NOMO-1 treated with DMSO at 0.1 percent for 48 hours (cell line): ENCODE results near the gene CHTF18.

Source experiments
- DNase-seq: peaks from one replicate; lab custom pipeline; 2025; ENCODE audit not compliant: unreplicated experiment; lab: John Stamatoyannopoulos, UW

CHTF18 gene

GRCh38 chr16:760065-760464, 28.4 kb upstream of the CHTF18 start:
- no peak for DNase-seq

- DNase-seq: peak; percentile 88
Observed at GRCh38 chr16:760545-761343, 27.7 kb upstream of the CHTF18 start, which contains the start of gene MSLN. MSLN (plus strand) TSS chr16:760734; CDS start chr16:762681, 1,947 bp downstream.

GRCh38 chr16:761625-762513, 26.6 kb upstream of the CHTF18 start:
- DNase-seq: no peak

DNA sequence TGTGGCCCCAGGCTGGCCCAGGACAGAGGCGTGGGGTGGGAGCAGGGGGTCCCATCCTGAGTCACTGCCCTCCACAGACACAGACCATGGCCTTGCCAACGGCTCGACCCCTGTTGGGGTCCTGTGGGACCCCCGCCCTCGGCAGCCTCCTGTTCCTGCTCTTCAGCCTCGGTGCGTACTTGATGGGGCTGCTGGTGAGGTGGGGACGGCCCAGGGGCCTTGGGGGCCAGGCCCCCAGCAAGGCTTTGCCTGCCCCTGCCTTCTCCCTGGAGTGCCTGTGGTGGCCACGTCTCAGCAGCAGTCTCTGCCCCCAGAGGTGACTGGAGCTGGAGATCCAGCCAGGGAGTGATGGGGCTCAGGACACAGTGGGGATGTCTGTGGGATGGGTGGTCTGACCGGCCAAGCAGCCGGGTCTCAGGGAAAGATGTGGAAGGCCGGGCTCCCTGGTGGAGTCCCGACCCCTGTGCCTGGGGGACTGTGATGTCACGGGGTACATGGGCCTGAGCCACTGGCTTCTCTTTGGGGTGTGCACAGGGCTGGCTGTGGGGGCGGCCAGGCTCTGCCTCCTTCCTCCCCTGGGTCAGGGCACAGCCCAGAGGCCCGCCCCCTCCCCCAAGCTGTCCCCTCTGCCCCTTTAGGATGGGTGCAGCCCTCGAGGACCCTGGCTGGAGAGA, 25.7 kb upstream of the CHTF18 start:
- no peak for DNase-seq

- DNase-seq: no peak
Observed at GRCh38 chr16:763369-764183, 24.8 kb upstream of the CHTF18 start.

DNA sequence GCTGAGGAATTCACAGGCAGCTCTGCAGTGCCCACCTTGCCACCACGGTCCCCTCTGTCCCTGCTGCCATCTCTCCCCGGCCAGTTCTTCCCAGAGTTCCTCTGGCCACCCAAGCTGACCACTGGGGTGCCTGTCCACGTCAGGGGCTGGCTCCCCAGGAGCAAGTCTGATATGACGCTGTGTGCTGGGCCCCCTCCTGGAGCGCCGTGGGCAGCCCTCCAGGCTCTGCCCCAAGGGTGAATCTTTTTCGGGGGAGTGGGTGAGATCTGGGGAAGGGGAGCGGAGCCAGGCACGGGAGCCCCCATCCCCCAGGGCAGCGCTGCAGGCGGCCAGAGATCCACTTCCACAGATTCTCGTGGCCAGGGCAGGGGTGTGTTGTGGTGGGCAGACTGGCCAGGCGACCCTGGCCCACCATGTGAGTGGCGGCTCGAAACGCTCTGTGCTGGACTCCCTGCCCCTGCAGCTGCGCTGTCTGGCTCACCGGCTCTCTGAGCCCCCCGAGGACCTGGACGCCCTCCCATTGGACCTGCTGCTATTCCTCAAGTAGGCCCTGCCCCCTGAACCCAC, 24.2 kb upstream of the CHTF18 start:
- DNase-seq: no peak

DNA sequence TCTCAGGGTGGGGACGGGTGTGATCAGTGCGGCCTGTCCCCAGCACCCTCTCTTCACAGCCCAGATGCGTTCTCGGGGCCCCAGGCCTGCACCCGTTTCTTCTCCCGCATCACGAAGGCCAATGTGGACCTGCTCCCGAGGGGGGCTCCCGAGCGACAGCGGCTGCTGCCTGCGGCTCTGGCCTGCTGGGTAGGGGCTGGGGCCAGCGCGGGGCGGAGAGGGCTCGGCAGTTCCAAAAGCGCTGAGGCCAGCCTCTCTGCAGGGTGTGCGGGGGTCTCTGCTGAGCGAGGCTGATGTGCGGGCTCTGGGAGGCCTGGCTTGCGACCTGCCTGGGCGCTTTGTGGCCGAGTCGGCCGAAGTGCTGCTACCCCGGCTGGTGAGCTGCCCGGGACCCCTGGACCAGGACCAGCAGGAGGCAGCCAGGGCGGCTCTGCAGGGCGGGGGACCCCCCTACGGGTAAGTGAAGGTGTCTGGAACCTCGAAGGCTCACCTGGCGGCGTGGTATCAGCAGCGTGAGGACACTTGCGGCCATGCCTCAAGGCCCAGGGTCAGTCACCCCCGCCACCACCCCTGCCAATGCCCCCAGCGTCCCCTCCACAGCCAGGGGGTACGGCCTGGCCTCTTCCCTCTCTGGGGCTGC, 23.5 kb upstream of the CHTF18 start:
- no peak for DNase-seq

DNA sequence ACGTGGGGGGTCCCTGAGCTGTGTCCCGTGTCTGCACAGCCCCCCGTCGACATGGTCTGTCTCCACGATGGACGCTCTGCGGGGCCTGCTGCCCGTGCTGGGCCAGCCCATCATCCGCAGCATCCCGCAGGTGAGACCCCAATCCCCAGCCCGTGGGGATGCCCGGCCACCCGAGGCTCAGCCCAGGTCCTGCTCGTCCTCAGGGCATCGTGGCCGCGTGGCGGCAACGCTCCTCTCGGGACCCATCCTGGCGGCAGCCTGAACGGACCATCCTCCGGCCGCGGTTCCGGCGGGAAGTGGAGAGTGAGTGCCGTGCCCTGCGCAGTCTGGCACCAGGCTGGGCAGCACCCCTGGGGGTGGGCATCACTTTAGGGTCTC, 22.9 kb upstream of the CHTF18 start:
- no peak for DNase-seq

DNA sequence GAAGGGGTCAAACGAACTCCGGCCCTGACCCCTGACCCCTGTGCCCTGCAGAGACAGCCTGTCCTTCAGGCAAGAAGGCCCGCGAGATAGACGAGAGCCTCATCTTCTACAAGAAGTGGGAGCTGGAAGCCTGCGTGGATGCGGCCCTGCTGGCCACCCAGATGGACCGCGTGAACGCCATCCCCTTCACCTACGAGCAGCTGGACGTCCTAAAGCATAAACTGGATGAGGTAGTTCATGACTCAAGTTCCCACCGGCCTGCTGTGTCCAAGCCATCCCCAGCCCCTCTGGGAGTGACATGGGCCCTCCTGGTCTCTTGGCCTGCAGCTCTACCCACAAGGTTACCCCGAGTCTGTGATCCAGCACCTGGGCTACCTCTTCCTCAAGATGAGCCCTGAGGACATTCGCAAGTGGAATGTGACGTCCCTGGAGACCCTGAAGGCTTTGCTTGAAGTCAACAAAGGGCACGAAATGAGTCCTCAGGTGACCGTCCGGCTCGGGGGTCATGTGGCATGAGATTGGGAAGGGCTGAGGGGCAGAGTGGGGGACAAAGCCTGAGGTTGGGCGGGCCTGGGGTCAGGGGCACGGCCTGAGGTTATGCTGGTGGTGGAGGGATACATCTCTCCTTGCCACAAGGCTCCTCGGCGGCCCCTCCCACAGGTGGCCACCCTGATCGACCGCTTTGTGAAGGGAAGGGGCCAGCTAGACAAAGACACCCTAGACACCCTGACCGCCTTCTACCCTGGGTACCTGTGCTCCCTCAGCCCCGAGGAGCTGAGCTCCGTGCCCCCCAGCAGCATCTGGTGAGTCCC, 22.2 kb upstream of the CHTF18 start:
- DNase-seq: no peak

DNA sequence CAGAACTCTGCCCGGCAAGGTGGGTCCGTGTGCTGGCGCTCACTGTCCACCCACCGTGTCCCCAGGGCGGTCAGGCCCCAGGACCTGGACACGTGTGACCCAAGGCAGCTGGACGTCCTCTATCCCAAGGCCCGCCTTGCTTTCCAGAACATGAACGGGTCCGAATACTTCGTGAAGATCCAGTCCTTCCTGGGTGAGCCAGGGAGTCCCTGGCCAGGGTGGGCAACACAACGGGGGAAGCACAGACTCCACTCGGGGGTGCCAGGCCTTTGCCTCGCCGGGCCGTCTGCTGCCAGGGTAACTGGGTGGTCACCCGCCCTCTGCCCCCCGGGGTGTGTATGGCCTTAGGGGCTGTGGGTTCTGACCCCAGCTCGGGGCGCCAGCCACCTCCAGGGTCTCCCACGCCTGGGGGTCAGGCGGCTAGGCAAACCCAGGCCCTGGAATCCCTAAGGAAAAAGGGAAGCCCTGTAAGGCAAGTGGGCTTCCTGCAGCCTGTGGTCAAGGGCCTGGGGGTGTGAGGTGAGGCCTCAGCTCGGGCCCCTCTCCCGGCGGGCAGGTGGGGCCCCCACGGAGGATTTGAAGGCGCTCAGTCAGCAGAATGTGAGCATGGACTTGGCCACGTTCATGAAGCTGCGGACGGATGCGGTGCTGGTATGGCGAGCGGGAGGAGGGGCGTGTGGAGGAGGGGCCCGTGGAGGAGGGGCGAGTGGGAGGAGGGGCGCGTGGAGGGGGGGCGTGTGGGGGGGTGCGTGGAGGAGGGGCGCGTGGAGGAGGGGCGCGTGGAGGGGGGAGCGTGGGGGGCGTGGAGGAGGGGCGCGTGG, 21.4 kb upstream of the CHTF18 start:
- DNase-seq: no peak

DNA sequence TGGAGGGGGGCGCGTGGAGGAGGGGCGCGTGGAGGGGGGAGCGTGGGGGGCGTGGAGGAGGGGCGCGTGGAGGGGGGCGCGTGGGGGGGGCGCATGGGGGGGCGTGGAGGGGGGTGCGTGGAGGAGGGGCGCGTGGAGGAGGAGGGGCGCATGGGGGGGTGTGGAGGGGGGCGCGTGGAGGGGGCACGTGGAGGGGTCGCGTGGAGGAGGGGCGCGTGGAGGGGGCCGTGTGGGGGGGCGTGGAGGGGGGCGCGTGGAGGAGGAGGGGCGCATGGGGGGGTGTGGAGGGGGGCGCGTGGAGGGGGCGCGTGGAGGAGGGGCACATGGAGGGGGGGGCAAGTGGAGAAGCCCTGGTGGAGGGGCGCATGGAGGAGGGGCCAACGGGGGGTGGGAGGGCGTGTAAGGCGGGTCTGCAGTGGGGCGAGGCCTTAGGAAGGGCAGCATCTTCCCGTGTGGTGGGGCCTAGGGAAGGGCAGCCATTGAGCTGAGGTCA, 20.6 kb upstream of the CHTF18 start:
- DNase-seq: no peak

DNA sequence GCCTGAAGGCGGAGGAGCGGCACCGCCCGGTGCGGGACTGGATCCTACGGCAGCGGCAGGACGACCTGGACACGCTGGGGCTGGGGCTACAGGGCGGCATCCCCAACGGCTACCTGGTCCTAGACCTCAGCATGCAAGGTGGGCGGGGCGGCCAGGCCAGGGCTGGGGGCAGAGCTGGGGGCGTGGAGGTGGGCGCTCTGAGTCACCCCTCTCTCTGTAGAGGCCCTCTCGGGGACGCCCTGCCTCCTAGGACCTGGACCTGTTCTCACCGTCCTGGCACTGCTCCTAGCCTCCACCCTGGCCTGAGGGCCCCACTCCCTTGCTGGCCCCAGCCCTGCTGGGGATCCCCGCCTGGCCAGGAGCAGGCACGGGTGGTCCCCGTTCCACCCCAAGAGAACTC, 20.0 kb upstream of the CHTF18 start:
- DNase-seq: no peak

- no peak for DNase-seq
Observed at GRCh38 chr16:769184-769784, 19.1 kb upstream of the CHTF18 start.

GRCh38 chr16:769934-770333, 18.5 kb upstream of the CHTF18 start:
- DNase-seq: no peak

DNA sequence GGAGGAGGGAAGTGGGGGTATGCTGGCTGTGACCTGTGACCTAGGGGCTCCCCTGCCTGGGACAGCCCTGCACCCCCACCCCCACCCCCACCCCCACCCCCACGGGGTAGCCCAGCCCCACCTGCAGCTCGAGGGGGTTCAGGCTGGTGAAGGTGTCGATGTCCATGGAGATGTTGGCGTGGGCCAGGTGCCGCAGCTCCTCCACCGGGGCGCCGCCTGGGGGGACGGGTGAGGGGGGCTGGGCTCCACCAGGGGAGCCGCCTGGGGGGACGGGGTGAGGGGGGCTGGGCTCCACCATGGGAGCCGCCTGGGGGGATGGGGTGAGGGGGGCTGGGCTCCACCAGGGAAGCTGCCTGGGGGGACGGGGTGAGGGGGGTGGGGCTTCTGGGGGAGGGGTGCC, 18.0 kb upstream of the CHTF18 start:
- no peak for DNase-seq

GRCh38 chr16:772959-773358, 15.5 kb upstream of the CHTF18 start:
- DNase-seq: no peak

GRCh38 chr16:774086-775001, 14.1 kb upstream of the CHTF18 start:
- DNase-seq: no peak
